GM23338 (cell line): ENCODE results near the gene CCDC3. TPM values are rescaled to one million over a fixed set of nuclear protein-coding genes. Genes with fewer than 3 reads are reported as not detected.

Experiments
- ATAC-seq: fragments of 200-7000 bp; cut with Tn5 transposase; 3 replicates; pipeline ENCODE4 v1.9.1; 2020
- DNase-seq: peaks from one replicate; pipeline ENCODE4 v3.0.0-alpha.2; 2015; ENCODE audit warnings: low spot score
- H2AFZ ChIP-seq: fragments of 200-600 bp; sonication (generic); 2 replicates; pipeline ENCODE4 v1.8.0; 2016; ENCODE audit warnings: antibody characterized with exemption, mild to moderate bottlenecking, moderate library complexity
- H3F3A ChIP-seq: fragments of 200-600 bp; sonication (generic); replicated peaks from 2 replicates; pipeline ENCODE4 v1.8.0; 2017; ENCODE audit warnings: antibody characterized with exemption, mixed run types, low read depth
- H3K27ac ChIP-seq: fragments of 200-600 bp; sonication (generic); 2 replicates; pipeline ENCODE4 v1.6.1; 2016; ENCODE audit warnings: low read depth
- H3K27me3 ChIP-seq: fragments of 200-600 bp; sonication (generic); 2 replicates; pipeline ENCODE4 v1.8.0; 2016; ENCODE audit warnings: mild to moderate bottlenecking, mixed run types, moderate library complexity; ENCODE audit not compliant: insufficient read depth
- H3K36me3 ChIP-seq: fragments of 200-600 bp; sonication (generic); 2 replicates; pipeline ENCODE4 v1.8.0; 2016; ENCODE audit warnings: mild to moderate bottlenecking; ENCODE audit not compliant: insufficient read depth
- H3K4me1 ChIP-seq: fragments of 200-600 bp; sonication (generic); 2 replicates; pipeline ENCODE4 v1.8.0; 2016; ENCODE audit warnings: mild to moderate bottlenecking, moderate library complexity; ENCODE audit not compliant: insufficient read depth
- H3K4me2 ChIP-seq: fragments of 200-600 bp; sonication (generic); 2 replicates; pipeline ENCODE4 v1.7.1; 2017; ENCODE audit warnings: mixed run types
- H3K4me3 ChIP-seq: fragments of 200-600 bp; sonication (generic); 2 replicates; pipeline ENCODE4 v1.6.1; 2016; ENCODE audit warnings: mixed run types
- H3K79me2 ChIP-seq: fragments of 200-600 bp; sonication (generic); replicated peaks from 2 replicates; pipeline ENCODE4 v1.8.0; 2017; ENCODE audit warnings: mild to moderate bottlenecking; ENCODE audit not compliant: insufficient read depth
- H3K9me2 ChIP-seq: fragments of 200-600 bp; sonication (generic); 2 replicates; pipeline ENCODE4 v1.8.0; 2017; ENCODE audit not compliant: insufficient read depth
- H4K20me1 ChIP-seq: fragments of 200-600 bp; sonication (generic); replicated peaks from 2 replicates; pipeline ENCODE4 v1.8.0; 2017; ENCODE audit warnings: mild to moderate bottlenecking; ENCODE audit not compliant: insufficient read depth
- H3K27ac Mint-ChIP-seq: 2 replicates; pipeline ENCODE4 v1.8.0; 2020; ENCODE audit warnings: inconsistent platforms, mild to moderate bottlenecking, moderate library complexity, mixed read lengths
- H3K27me3 Mint-ChIP-seq: 3 replicates; pipeline ENCODE4 v1.8.0; 2022; ENCODE audit warnings: low read depth, mild to moderate bottlenecking, moderate library complexity, mixed read lengths, inconsistent platforms; ENCODE audit not compliant: insufficient read depth, poor library complexity
- H3K36me3 Mint-ChIP-seq: 3 replicates; pipeline ENCODE4 v1.8.0; 2021; ENCODE audit warnings: low read depth, mild to moderate bottlenecking, inconsistent platforms, moderate library complexity, mixed read lengths
- H3K4me1 Mint-ChIP-seq: 3 replicates; pipeline ENCODE4 v1.8.0; 2020; ENCODE audit warnings: mild to moderate bottlenecking, inconsistent platforms, mixed read lengths
- H3K4me3 Mint-ChIP-seq: 3 replicates; pipeline ENCODE4 v1.8.0; 2021; ENCODE audit warnings: moderate library complexity, mild to moderate bottlenecking, inconsistent platforms, mixed read lengths
- H3K9me3 Mint-ChIP-seq: 3 replicates; pipeline ENCODE4 v1.8.0; 2020; ENCODE audit warnings: moderate library complexity, mild to moderate bottlenecking, inconsistent platforms, mixed read lengths
- CREB1 ChIP-seq: fragments of 250-450 bp; sonication (Bioruptor Pico); IDR thresholded peaks from 2 replicates; pipeline ENCODE4 v1.5.0; 2020; ENCODE audit warnings: low read depth, mild to moderate bottlenecking, moderate library complexity
- EZH2 ChIP-seq: fragments of 200-600 bp; sonication (generic); IDR thresholded peaks from one replicate; pipeline ENCODE4 v1.8.0; 2017; ENCODE audit warnings: antibody characterized with exemption, mild to moderate bottlenecking, low read depth; ENCODE audit not compliant: unreplicated experiment
- EZH2phosphoT487 ChIP-seq: fragments of 200-600 bp; sonication (generic); IDR thresholded peaks from one replicate; pipeline ENCODE4 v1.8.1; 2018; ENCODE audit warnings: antibody characterized with exemption; ENCODE audit not compliant: unreplicated experiment
- JUNB ChIP-seq: IDR thresholded peaks from one replicate; pipeline ENCODE4 v1.6.1; 2016; ENCODE audit warnings: antibody characterized with exemption; ENCODE audit not compliant: unreplicated experiment
- NANOG ChIP-seq: IDR thresholded peaks from 2 replicates; pipeline ENCODE4 v1.6.1; 2016; ENCODE audit warnings: antibody characterized with exemption, borderline replicate concordance
- POLR2AphosphoS5 ChIP-seq: IDR thresholded peaks from 2 replicates; pipeline ENCODE4 v1.6.1; 2016; ENCODE audit warnings: antibody characterized with exemption, low read depth
- REST ChIP-seq: IDR thresholded peaks from one replicate; pipeline ENCODE4 v1.6.1; 2018; ENCODE audit warnings: antibody characterized with exemption; ENCODE audit not compliant: unreplicated experiment
- STAT1 ChIP-seq: IDR thresholded peaks from one replicate; pipeline ENCODE4 v1.6.1; 2016; ENCODE audit warnings: antibody characterized with exemption; ENCODE audit not compliant: unreplicated experiment
- ZNF114 ChIP-seq: fragments of 250-450 bp; sonication (Bioruptor Pico); IDR thresholded peaks from 2 replicates; pipeline ENCODE4 v1.5.0; 2020; ENCODE audit warnings: mild to moderate bottlenecking, moderate library complexity
- ZNF331 ChIP-seq: fragments of 250-450 bp; sonication (Bioruptor Pico); IDR thresholded peaks from 2 replicates; pipeline ENCODE4 v1.5.0; 2020; ENCODE audit warnings: low read depth, mild to moderate bottlenecking, moderate library complexity
- ZNF462 ChIP-seq: fragments of 250-450 bp; sonication (Bioruptor Pico); IDR thresholded peaks from 2 replicates; pipeline ENCODE4 v1.5.0; 2020; ENCODE audit warnings: mild to moderate bottlenecking, moderate library complexity
- polyA plus RNA-seq: library from polyadenylated mRNA; unstranded; fragments of >200 nt; fragmentation: Nextera tagmentation; extraction: Ambion mirVana; gene quantifications from 2 replicates; pipeline ENCODE4 v1.2.1, GENCODE V29; 2016
- total RNA-seq: library from RNA; depleted of rRNA; stranded (reverse); fragments of >200 nt; shearing (Covaris generic); gene quantifications from 2 replicates; pipeline ENCODE4 v1.2.3, GENCODE V29; 2014
- TF ChIP-seq, protein P1 (sequence below), 2 experiments: fragments of 200-600 bp in 1 of 2; sonication (generic) in 1 of 2; conservative IDR thresholded peaks; 2 replicates each; pipeline versions ENCODE4 v1.5.1 to v1.6.1; 2016 to 2017; ENCODE audit warnings: antibody characterized with exemption in 2 of 2, low read depth in 2 of 2, mild to moderate bottlenecking in 2 of 2, moderate library complexity in 1 of 2
- TF ChIP-seq, protein P2 (sequence below): IDR thresholded peaks from 2 replicates; pipeline ENCODE4 v1.6.1; 2016; ENCODE audit warnings: antibody characterized with exemption

CCDC3 gene
- total and polyA plus RNA-seq, 2 experiments from 2014 or later: 1.4 to 5.2 TPM

DNA sequence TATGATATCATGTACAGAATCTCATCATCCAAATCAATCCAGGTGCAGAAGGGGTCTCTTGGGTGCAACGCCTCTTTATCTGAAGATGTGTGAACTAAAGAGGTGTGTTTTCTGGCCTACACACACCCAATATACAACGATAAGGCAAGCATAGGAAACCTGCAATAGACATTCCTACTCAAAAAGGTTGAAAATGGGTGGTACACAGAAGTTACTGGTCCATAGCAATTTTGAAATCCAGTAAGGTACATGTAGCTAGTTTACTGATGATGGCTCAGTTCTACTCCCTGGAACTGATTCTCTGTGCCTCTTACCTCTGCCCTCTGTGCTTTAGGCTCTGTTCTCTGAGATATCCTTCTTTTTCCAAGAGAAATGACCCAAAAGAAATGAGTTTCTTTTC lies 22.2 kb upstream of the CCDC3 start:
- Histone ChIP-seq H3K9me2 (peaks cover 4% of the 10 kb centered on the region; the same call in 1 of the 2 replicates), H3K27me3 (no peaks in the 10 kb centered on the region), H2AFZ (no peak overlapping the region), H3K4me2 (no peak overlapping the region), H3K79me2 (no peaks in the 10 kb centered on the region), H3K27ac (no peak overlapping the region), H3K36me3 (no peaks in the 10 kb centered on the region), H4K20me1 (no peaks in the 10 kb centered on the region), H3K4me1 (no peaks in the 10 kb centered on the region), H3F3A (no peaks in the 10 kb centered on the region), H3K4me3 (no peak overlapping the region)
- no peak for TF ChIP-seq NANOG
- no peak for TF ChIP-seq JUNB
- no peak for TF ChIP-seq ZNF462 (CRISPR knock-in tag)
- no peak for TF ChIP-seq REST
- no peak for TF ChIP-seq CREB1
- TF ChIP-seq EZH2: no peak
- TF ChIP-seq, protein P1, sequence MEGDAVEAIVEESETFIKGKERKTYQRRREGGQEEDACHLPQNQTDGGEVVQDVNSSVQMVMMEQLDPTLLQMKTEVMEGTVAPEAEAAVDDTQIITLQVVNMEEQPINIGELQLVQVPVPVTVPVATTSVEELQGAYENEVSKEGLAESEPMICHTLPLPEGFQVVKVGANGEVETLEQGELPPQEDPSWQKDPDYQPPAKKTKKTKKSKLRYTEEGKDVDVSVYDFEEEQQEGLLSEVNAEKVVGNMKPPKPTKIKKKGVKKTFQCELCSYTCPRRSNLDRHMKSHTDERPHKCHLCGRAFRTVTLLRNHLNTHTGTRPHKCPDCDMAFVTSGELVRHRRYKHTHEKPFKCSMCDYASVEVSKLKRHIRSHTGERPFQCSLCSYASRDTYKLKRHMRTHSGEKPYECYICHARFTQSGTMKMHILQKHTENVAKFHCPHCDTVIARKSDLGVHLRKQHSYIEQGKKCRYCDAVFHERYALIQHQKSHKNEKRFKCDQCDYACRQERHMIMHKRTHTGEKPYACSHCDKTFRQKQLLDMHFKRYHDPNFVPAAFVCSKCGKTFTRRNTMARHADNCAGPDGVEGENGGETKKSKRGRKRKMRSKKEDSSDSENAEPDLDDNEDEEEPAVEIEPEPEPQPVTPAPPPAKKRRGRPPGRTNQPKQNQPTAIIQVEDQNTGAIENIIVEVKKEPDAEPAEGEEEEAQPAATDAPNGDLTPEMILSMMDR (conservative IDR thresholded peaks at IDR 0.05; ENCODE audit: low read depth in 2 of 2): no peak
- no peak for TF ChIP-seq POLR2AphosphoS5
- no peak for TF ChIP-seq EZH2phosphoT487
- no peak for TF ChIP-seq STAT1
- no peak for TF ChIP-seq ZNF114 (CRISPR knock-in tag)
- TF ChIP-seq ZNF331 (CRISPR knock-in tag): no peak
- TF ChIP-seq, protein P2, sequence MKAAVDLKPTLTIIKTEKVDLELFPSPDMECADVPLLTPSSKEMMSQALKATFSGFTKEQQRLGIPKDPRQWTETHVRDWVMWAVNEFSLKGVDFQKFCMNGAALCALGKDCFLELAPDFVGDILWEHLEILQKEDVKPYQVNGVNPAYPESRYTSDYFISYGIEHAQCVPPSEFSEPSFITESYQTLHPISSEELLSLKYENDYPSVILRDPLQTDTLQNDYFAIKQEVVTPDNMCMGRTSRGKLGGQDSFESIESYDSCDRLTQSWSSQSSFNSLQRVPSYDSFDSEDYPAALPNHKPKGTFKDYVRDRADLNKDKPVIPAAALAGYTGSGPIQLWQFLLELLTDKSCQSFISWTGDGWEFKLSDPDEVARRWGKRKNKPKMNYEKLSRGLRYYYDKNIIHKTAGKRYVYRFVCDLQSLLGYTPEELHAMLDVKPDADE: no peak
- Mint-ChIP-seq H3K36me3 (no peaks in the 10 kb centered on the region), H3K27ac (no peak overlapping the region; the same call in 1 of the 2 replicates), H3K27me3 (no peaks in the 10 kb centered on the region), H3K4me1 (no peaks in the 10 kb centered on the region), H3K4me3 (no peak overlapping the region), H3K9me3 (peaks cover 10% of the 10 kb centered on the region)
- ATAC-seq: no peak
- no peak for DNase-seq
